Keratinocyte (primary cell): ENCODE measurements around the gene SSBP1.

ENCODE experiments used
- CTCF ChIP-seq, 3 experiments: IDR thresholded peaks in 1 of 3; conservative IDR thresholded peaks in 1 of 3; optimal IDR thresholded peaks in 1 of 3; 2 replicates in 2 of 3; 3 replicates in 1 of 3; pipeline versions ENCODE3 to v1.5.1; 2011; ENCODE audit warnings: low read length in 3 of 3, mild to moderate bottlenecking in 3 of 3, moderate library complexity in 2 of 3, control low read depth in 1 of 3, inconsistent platforms in 1 of 3; ENCODE audit not compliant: insufficient read depth in 2 of 3; ENCODE audit errors: extremely low read depth in 1 of 3
- EZH2 ChIP-seq: IDR thresholded peaks from one replicate; pipeline ENCODE4 v1.6.1; 2012; ENCODE audit warnings: inconsistent platforms, mild to moderate bottlenecking, low read length, moderate library complexity

GRCh38 chr7:141709749-141710148 is 28.4 kb upstream of the SSBP1 start:
- no peak for TF ChIP-seq CTCF (optimal IDR thresholded peaks at IDR 0.05 in 1 of 3, IDR thresholded peaks at IDR 0.05 in 1 of 3, conservative IDR thresholded peaks at IDR 0.05 in 1 of 3; ENCODE audit: extremely low read depth in 1 of 3, insufficient read depth in 2 of 3, low read length in 3 of 3)
- TF ChIP-seq EZH2 = no peak
